ENCODE measurements around the gene PSMB2. TPM values are rescaled to one million over a fixed set of nuclear protein-coding genes. Genes with fewer than 3 reads are reported as not detected.
"Not testable (repeated sequence)": the region's sequence is repeated elsewhere in the genome, so short reads cannot be mapped to it uniquely, and the experiment has no call there.

The PSMB2 gene
- total and polyA plus RNA-seq, 7 donors, result 29.3 to 66.5 (median 32.1) TPM

GRCh38 chr1:35585281-35585680, 56.0 kb downstream of the PSMB2 start:
- 89 to 96% methylated on average over 3 of the region's 3 CpGs for WGBS, 2 donors
- TF ChIP-seq POLR2AphosphoS5 (IDR thresholded peaks at IDR 0.05) (no peak), EP300 (IDR thresholded peaks at IDR 0.05) (no peak), CTCF (IDR thresholded peaks at IDR 0.05) (no peak)
- peak; percentile 20 for DNase-seq
- no peak overlapping the region for H3K27ac ChIP-seq
- H3K4me3 ChIP-seq, result no peak overlapping the region
- H3K36me3 ChIP-seq, result no peaks in the 10 kb centered on the region
- no peaks in the 10 kb centered on the region for H3K9me3 ChIP-seq
- intact Hi-C loops (cut with DNase I), result no loop called here
- H3K27me3 ChIP-seq, result no peaks in the 10 kb centered on the region
- no peaks in the 10 kb centered on the region for H3K4me1 ChIP-seq

- H3K27ac ChIP-seq; DNase-seq; H3K9me3 ChIP-seq; H3K4me3 ChIP-seq; intact Hi-C loops (cut with DNase I); H3K36me3 ChIP-seq: not testable (repeated sequence)
- H3K4me1 ChIP-seq, result peaks cover 0 to 19% (median 18%) of the 10 kb centered on the region in 4 donors
- peaks cover 7 to 21% (median 13%) of the 10 kb centered on the region in 3 donors for H3K27me3 ChIP-seq
- 92 to 93% methylated on average over 9 of the region's 9 CpGs for WGBS, 2 donors
Observed at GRCh38 chr1:35581621-35582020, 59.7 kb downstream of the PSMB2 start.

- no peak overlapping the region for H3K4me3 ChIP-seq
- intact Hi-C loops (cut with DNase I), result no loop called here
- no peaks in the 10 kb centered on the region for H3K36me3 ChIP-seq
- H3K9me3 ChIP-seq, result no peaks in the 10 kb centered on the region
- peaks cover 0 to 23% (median 21%) of the 10 kb centered on the region in 4 donors for H3K4me1 ChIP-seq
- TF ChIP-seq EP300 (IDR thresholded peaks at IDR 0.05) (no peak), POLR2AphosphoS5 (IDR thresholded peaks at IDR 0.05) (no peak), POLR2A (IDR thresholded peaks at IDR 0.05) (no peak), CTCF (IDR thresholded peaks at IDR 0.05) (no peak)
- no peak for DNase-seq
- no peak overlapping the region for H3K27ac ChIP-seq
- 33 to 62% methylated on average over 4 of the region's 4 CpGs for WGBS, 2 donors
- peaks cover 9 to 28% (median 19%) of the 10 kb centered on the region in 3 donors for H3K27me3 ChIP-seq
Observed at GRCh38 chr1:35580949-35581388, 60.4 kb downstream of the PSMB2 start.

GRCh38 chr1:35577071-35577998, 64.0 kb downstream of the PSMB2 start:
- no peak for TF ChIP-seq CTCF (IDR thresholded peaks at IDR 0.05)
- TF ChIP-seq POLR2A (IDR thresholded peaks at IDR 0.05), result no peak
- TF ChIP-seq EP300 (IDR thresholded peaks at IDR 0.05), result no peak
- TF ChIP-seq POLR2AphosphoS5 (IDR thresholded peaks at IDR 0.05), result no peak
- WGBS, 2 donors, result 15 to 20% methylated on average over 70 of the region's 70 CpGs
- H3K4me3 ChIP-seq, result peak overlapping the region; percentile 2 to 55 (median 42)
- H3K36me3 ChIP-seq, result no peaks in the 10 kb centered on the region
- peaks cover 34 to 64% (median 52%) of the 10 kb centered on the region in 3 donors for H3K27me3 ChIP-seq
- peaks cover 0 to 36% (median 32%) of the 10 kb centered on the region in 4 donors for H3K4me1 ChIP-seq
- intact Hi-C loops (cut with DNase I), result no loop called here
- DNase-seq, result no peak
- no peaks in the 10 kb centered on the region for H3K9me3 ChIP-seq
- peak overlapping the region in 1 of 4 donors; percentile 6 for H3K27ac ChIP-seq

- H3K4me1 ChIP-seq, result peaks cover 0 to 36% (median 32%) of the 10 kb centered on the region in 4 donors
- WGBS, 2 donors, result 24 to 63% methylated on average over 37 of the region's 37 CpGs
- peak overlapping the region in 3 of 4 donors; percentile 41 to 55 (median 44) for H3K4me3 ChIP-seq
- peaks cover 37 to 70% (median 58%) of the 10 kb centered on the region in 3 donors for H3K27me3 ChIP-seq
- H3K9me3 ChIP-seq; intact Hi-C loops (cut with DNase I); H3K27ac ChIP-seq; H3K36me3 ChIP-seq; DNase-seq: not testable (repeated sequence)
Observed at GRCh38 chr1:35576766-35577070, 64.6 kb downstream of the PSMB2 start.

Measured in sigmoid colon (tissue), 7 donors.